ENCODE results near the gene ANKRD44. TPM values are rescaled to one million over a fixed set of nuclear protein-coding genes. Genes with fewer than 3 reads are reported as not detected.

ANKRD44 gene
- total RNA-seq, 1 donor from 2014 or later, result 11.2 TPM

GRCh38 chr2:197211881-197212342 is 98.7 kb downstream of the ANKRD44 start:
- no peaks in the 10 kb centered on the region for H3K36me3 Mint-ChIP-seq (ENCODE audit: low read depth)
- no peaks in the 10 kb centered on the region for H3K9me3 Mint-ChIP-seq
- DNase-seq (ENCODE audit: low read depth, low spot score), result no peak
- H3K4me1 Mint-ChIP-seq, result peaks cover 31% of the 10 kb centered on the region
- no peaks in the 10 kb centered on the region for H3K27me3 Mint-ChIP-seq (ENCODE audit: low read depth)
- H3K4me3 Mint-ChIP-seq, result no peak overlapping the region
- TF ChIP-seq CTCF (conservative IDR thresholded peaks at IDR 0.05), result no peak
- H3K27ac Mint-ChIP-seq (ENCODE audit: unreplicated experiment), result peak overlapping the region; percentile 54

GRCh38 chr2:197210430-197210829 is 100.2 kb downstream of the ANKRD44 start:
- Mint-ChIP-seq H3K4me1 (peaks cover 24% of the 10 kb centered on the region), H3K27ac (ENCODE audit: unreplicated experiment) (no peak overlapping the region), H3K27me3 (ENCODE audit: low read depth) (no peaks in the 10 kb centered on the region), H3K4me3 (no peak overlapping the region), H3K9me3 (no peaks in the 10 kb centered on the region), H3K36me3 (ENCODE audit: low read depth) (no peaks in the 10 kb centered on the region)
- TF ChIP-seq CTCF (conservative IDR thresholded peaks at IDR 0.05), result no peak
- no peak for DNase-seq (ENCODE audit: low read depth, low spot score)

- Mint-ChIP-seq H3K27ac (ENCODE audit: unreplicated experiment) (no peak overlapping the region), H3K4me3 (no peak overlapping the region), H3K27me3 (ENCODE audit: low read depth) (no peaks in the 10 kb centered on the region), H3K36me3 (ENCODE audit: low read depth) (no peaks in the 10 kb centered on the region), H3K9me3 (no peaks in the 10 kb centered on the region), H3K4me1 (peaks cover 24% of the 10 kb centered on the region)
- DNase-seq (ENCODE audit: low read depth, low spot score), result no peak
- no peak for TF ChIP-seq CTCF (conservative IDR thresholded peaks at IDR 0.05)
These were observed 100.7 kb downstream of the ANKRD44 start for GRCh38 chr2:197209742-197210408.

- Mint-ChIP-seq H3K4me1 (peaks cover 24% of the 10 kb centered on the region), H3K27ac (ENCODE audit: unreplicated experiment) (no peak overlapping the region), H3K27me3 (ENCODE audit: low read depth) (no peaks in the 10 kb centered on the region), H3K4me3 (no peak overlapping the region), H3K36me3 (ENCODE audit: low read depth) (no peaks in the 10 kb centered on the region), H3K9me3 (no peaks in the 10 kb centered on the region)
- DNase-seq (ENCODE audit: low read depth, low spot score), result no peak
- TF ChIP-seq CTCF (conservative IDR thresholded peaks at IDR 0.05), result no peak
These were observed 101.3 kb downstream of the ANKRD44 start for GRCh38 chr2:197209246-197209645.

GRCh38 chr2:197208841-197209240 is 101.7 kb downstream of the ANKRD44 start:
- DNase-seq (ENCODE audit: low read depth, low spot score), result no peak
- Mint-ChIP-seq H3K27ac (ENCODE audit: unreplicated experiment) (no peak overlapping the region), H3K27me3 (ENCODE audit: low read depth) (no peaks in the 10 kb centered on the region), H3K9me3 (no peaks in the 10 kb centered on the region), H3K4me3 (no peak overlapping the region), H3K36me3 (ENCODE audit: low read depth) (no peaks in the 10 kb centered on the region), H3K4me1 (peaks cover 24% of the 10 kb centered on the region)
- TF ChIP-seq CTCF (conservative IDR thresholded peaks at IDR 0.05), result no peak

Measured in neural crest cell (in vitro differentiated cells).